Activated CD4-positive, alpha-beta T cell treated with anti-CD3 and anti-CD28 coated beads, Interleukin-2, amount 10 ng/mL, durations not matched to agents 24 days and 14 days (primary cell): Measurements from ENCODE around the gene HECTD2. TPM values are rescaled to one million over a fixed set of nuclear protein-coding genes. Genes with fewer than 3 reads are reported as not detected.
"Not testable (repeated sequence)": the region's sequence is repeated elsewhere in the genome, so short reads cannot be mapped to it uniquely, and the experiment has no call there.

Source experiments
- DNase-seq: peaks from one replicate; pipeline ENCODE4 v3.0.0; 2022
- H3K27ac Mint-ChIP-seq: one replicate; pipeline ENCODE4 v1.8.0; 2022; ENCODE audit warnings: mild to moderate bottlenecking, mixed read lengths
- H3K27me3 Mint-ChIP-seq: one replicate; pipeline ENCODE4 v1.8.0; 2022; ENCODE audit warnings: mixed read lengths
- H3K36me3 Mint-ChIP-seq: one replicate; pipeline ENCODE4 v1.8.0; 2022; ENCODE audit warnings: low read depth, mild to moderate bottlenecking, mixed read lengths
- H3K4me1 Mint-ChIP-seq: one replicate; pipeline ENCODE4 v1.8.0; 2021; ENCODE audit warnings: mixed read lengths
- H3K4me3 Mint-ChIP-seq: one replicate; pipeline ENCODE4 v1.8.0; 2022; ENCODE audit warnings: mild to moderate bottlenecking, moderate library complexity, mixed read lengths
- H3K9me3 Mint-ChIP-seq: one replicate; pipeline ENCODE4 v1.8.0; 2021; ENCODE audit warnings: mixed read lengths
- intact Hi-C: fragments of 100-400 bp; cut with micrococcal nuclease; formaldehyde crosslinking; loops from one replicate; pipeline ENCODE4 v1.15.1; 2023
- total RNA-seq: library from RNA; stranded (reverse); gene quantifications from 2 replicates; pipeline ENCODE4 v1.2.3, GENCODE V29; 2022

Gene HECTD2
- total RNA-seq, 1 donor from 2014 or later: 5.5 TPM

DNA sequence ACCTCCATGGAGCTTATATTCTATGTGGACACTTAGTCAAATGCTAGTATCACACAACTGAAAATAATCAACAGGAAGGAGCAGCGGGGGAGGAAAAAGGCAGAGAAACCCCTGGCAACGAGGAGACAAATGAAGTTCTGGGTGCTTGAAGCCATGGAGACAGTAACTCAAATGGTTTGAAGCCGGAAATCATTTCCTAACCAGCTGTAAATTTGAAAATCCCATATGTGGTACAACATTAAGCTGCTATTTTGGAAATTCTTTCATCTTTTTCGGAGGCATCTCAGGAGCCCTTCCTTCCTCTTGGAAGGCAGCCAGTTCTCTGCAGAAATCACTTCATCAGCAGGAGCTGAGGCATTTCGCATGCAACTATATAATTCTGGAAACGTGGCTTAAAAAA, 131.3 kb downstream of the HECTD2 start:
- H3K4me1 Mint-ChIP-seq: no peaks in the 10 kb centered on the region
- H3K27me3 Mint-ChIP-seq: no peaks in the 10 kb centered on the region
- peaks cover 6% of the 10 kb centered on the region for H3K9me3 Mint-ChIP-seq
- DNase-seq: no peak
- no peak overlapping the region for H3K4me3 Mint-ChIP-seq
- no peaks in the 10 kb centered on the region for H3K36me3 Mint-ChIP-seq
- H3K27ac Mint-ChIP-seq: no peak overlapping the region
- intact Hi-C loops: no loop called here

DNA sequence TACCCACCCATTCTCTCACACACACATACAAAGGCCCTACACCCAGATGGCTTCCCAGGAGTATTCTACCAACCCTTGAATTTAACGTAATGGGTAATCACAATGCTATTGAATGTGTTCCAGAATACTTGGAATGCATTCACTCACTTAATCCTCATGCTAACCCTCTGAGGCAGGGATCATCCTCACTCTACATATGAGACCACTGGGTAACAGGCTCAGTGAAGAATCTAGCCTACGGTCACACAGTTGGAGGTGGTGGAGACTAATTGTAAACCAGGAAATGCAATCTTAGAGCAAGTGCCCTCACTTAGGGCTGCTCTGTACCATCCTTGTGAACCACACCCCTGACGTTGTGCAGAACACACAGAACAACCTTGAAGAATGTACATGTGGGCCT, 135.2 kb downstream of the HECTD2 start:
- Mint-ChIP-seq H3K27me3 (peaks cover 2% of the 10 kb centered on the region), H3K9me3 (no peaks in the 10 kb centered on the region), H3K4me1 (no peaks in the 10 kb centered on the region), H3K27ac (no peak overlapping the region), H3K36me3 (no peaks in the 10 kb centered on the region), H3K4me3 (no peak overlapping the region)
- intact Hi-C loops: no loop called here
- DNase-seq: no peak

DNA sequence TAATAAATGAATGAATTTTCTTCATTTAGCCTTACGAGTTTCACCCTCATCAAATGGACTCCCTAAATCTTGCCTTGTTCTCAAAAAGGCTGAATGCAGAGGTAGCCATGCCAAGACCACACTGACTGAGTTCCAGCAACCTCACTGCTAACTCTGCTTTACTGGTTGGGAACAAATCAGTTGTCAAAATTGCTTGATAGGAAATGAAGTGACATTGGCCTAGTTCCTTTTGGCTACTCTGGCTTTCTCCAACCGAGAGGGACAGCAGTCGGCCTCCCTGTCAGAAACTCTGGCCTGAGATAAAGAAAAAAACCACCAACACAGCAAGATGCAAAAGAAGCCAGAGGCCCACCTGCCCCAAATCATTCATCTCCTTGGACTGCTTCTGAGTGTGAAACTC, 135.7 kb downstream of the HECTD2 start:
- Mint-ChIP-seq H3K4me1 (no peaks in the 10 kb centered on the region), H3K9me3 (no peaks in the 10 kb centered on the region), H3K36me3 (no peaks in the 10 kb centered on the region), H3K27me3 (peaks cover 2% of the 10 kb centered on the region), H3K4me3 (no peak overlapping the region), H3K27ac (no peak overlapping the region)
- DNase-seq: no peak
- intact Hi-C loops: no loop called here

DNA sequence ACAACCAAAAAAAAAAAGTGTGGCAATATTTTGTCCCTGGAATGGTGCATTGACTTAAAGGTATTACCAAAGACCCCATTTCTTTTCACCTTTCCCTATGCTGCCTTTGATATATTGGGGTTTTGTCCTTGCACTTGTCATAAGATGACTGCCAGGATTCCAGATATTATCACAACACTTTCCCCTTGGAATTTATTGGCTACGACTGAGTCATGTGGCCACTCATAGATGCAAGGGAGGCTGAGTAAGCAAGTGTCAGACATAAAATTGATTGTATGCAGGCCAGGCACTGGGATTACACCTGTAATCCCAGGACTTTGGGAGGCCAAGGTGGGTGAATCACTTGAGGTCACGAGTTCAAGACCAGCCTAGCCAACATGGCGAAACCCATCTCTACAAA, 139.1 kb downstream of the HECTD2 start:
- intact Hi-C loops: no loop called here
- Mint-ChIP-seq H3K36me3 (no peaks in the 10 kb centered on the region), H3K4me1 (no peaks in the 10 kb centered on the region), H3K9me3 (no peaks in the 10 kb centered on the region), H3K4me3 (no peak overlapping the region), H3K27me3 (peaks cover 2% of the 10 kb centered on the region), H3K27ac (no peak overlapping the region)
- no peak for DNase-seq

DNA sequence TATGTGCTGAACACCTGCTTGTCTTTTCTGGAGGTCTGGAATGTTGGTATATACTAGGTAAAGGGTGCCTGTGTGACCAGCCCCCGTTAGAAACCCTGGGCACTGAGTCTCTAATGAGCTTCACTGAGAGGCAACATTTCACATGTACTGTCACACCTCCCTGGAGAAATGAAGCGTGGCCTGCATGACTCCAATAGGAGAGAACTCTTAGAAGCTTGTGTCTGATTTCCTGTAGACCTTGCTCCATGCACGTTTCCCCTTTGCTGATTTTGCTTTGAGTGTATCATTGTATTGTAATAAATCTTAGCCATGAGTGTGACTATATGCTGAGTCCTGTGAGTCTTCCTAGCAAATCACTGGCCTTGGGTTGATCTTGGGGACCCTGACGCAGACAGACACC, 139.9 kb downstream of the HECTD2 start:
- no peaks in the 10 kb centered on the region for H3K36me3 Mint-ChIP-seq
- H3K27ac Mint-ChIP-seq: no peak overlapping the region
- H3K27me3 Mint-ChIP-seq: peaks cover 2% of the 10 kb centered on the region
- DNase-seq: no peak
- intact Hi-C loops: no loop called here
- H3K4me3 Mint-ChIP-seq: no peak overlapping the region
- no peaks in the 10 kb centered on the region for H3K4me1 Mint-ChIP-seq
- no peaks in the 10 kb centered on the region for H3K9me3 Mint-ChIP-seq

DNA sequence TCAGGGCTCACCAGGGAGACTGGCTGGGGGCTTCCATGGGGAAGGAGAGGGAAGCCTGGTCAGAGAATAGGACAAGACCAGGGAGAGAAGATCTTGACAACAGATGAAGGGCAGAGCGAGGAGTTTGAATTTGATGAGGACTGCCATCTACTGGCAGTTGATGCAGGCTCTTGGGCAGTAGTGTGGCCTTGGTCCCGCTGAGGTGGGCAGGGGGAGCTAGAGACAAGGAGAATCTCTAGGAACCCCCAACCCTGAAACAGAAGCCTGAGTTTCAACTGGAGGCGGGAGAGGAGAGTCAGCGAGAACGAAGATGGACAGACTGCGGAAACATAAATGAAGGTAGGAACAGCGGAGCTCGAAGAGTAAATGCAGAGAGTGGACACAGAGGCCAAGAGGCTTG, 141.7 kb downstream of the HECTD2 start:
- H3K4me3 Mint-ChIP-seq: no peak overlapping the region
- no peaks in the 10 kb centered on the region for H3K36me3 Mint-ChIP-seq
- H3K9me3 Mint-ChIP-seq: no peaks in the 10 kb centered on the region
- H3K27ac Mint-ChIP-seq: no peak overlapping the region
- intact Hi-C loops: loop anchor here (2.0 kb wide), 1 partner anchor 163 kb away; no protein-coding TSS in a partner anchor
- H3K27me3 Mint-ChIP-seq: peaks cover 2% of the 10 kb centered on the region
- no peak for DNase-seq
- H3K4me1 Mint-ChIP-seq: no peaks in the 10 kb centered on the region

DNA sequence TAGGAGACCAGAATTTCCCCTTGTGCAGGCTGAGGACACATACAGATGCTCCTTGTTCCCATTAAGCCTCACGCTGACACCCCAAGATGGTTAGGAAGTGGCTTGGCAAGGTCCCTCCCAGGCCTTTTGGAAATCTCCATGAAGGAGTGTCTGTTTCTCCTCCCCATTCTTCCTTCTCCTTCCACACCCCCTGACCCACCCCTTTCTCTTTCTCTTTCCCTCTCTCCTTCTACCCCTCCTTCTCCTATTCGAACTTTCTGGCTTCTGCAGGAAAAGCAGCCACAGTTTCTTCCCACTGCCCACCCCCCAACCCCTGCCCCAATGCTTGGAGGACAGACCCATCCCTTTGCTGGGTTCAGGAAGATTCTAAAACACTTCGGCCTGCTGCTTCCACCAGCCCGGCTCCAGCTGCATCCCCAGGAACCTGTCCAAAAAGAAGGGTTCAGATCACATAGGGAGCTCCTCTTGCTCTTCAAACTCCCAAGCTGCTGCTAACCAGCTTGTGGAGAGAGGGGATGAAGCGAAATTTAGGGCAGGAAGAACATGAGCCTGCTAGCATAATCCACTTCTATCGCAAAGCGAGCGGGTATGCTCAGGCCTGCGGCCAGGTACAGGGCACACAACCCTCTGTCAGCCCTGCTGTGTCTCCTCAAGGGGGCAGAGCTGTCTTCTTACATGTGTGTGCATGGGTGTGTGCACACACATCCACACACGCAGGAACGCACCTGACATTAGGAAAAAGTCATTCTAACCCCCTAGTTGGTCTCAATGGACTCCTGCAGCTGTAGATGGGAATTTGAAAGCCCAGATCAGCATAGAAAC, 142.3 kb downstream of the HECTD2 start:
- H3K27ac Mint-ChIP-seq: no peak overlapping the region
- intact Hi-C loops: loop anchor here (2.0 kb wide), 1 partner anchor 164 kb away; no protein-coding TSS in a partner anchor
- H3K36me3 Mint-ChIP-seq: no peaks in the 10 kb centered on the region
- H3K27me3 Mint-ChIP-seq: peaks cover under 1% of the 10 kb centered on the region
- no peak for DNase-seq
- no peak overlapping the region for H3K4me3 Mint-ChIP-seq
- no peaks in the 10 kb centered on the region for H3K9me3 Mint-ChIP-seq
- H3K4me1 Mint-ChIP-seq: no peaks in the 10 kb centered on the region

DNA sequence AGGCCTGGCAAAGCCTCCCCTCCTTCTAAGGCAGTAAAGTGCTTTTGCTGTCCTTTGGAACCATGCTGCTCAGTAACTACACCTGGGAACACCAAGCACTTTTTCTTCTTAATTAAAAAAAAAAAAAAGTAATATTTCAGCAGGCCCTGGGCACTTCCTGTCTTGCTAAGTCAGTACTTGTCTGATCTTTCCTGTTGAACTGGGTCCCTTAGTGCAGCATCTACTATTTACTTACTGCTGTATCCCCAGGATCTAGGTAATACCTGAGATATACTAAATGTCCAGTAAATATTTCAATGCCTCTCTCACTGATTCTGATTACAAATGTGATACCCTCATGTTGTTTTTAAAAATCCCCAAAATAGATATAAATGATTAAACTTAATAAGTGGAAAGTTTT, 145.3 kb downstream of the HECTD2 start:
- intact Hi-C loops: no loop called here
- Mint-ChIP-seq H3K4me3 (no peak overlapping the region), H3K4me1 (no peaks in the 10 kb centered on the region), H3K27me3 (no peaks in the 10 kb centered on the region), H3K36me3 (no peaks in the 10 kb centered on the region), H3K27ac (no peak overlapping the region), H3K9me3 (peaks cover 2% of the 10 kb centered on the region)
- DNase-seq: no peak

DNA sequence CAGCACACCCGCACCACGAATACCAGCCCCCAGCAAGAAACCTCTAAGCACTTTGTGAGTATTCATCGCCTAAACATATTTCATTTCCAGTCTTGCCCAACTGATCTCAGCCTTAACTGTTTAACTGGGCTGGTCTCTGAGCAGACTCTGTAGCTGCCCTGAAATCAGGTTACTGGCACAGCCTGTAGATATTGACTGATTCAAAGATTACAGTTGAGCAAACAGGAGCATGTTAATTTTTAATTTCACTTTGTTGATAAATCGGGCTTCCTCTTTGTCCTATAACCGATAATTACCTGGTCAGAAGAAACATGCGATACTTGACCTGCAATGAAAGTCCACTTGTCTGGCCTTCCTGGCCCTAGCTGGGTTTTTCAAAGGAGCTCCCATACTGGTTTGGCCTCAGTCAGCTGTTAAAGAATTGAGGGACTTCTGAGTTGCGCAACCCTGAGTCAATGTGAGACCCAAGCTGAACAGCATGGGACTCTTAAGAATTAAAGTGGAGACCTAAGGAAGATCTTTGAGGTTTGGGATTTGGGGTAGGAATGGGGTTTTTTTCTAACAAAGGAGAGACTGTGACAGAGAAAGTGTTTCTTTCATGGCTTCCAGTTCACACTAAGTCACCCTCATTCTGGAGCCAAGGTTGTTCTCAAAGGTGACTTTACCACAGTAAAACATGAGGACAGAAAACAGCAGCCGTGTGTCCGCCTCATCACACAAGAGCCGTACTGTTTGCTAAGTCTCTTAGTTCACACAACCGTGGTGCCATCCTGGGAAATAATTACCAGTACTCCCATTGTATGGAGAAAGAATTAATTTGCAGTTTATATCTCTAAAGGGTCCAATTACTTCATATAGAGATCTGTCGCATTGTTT, 146.8 kb downstream of the HECTD2 start:
- no peak overlapping the region for H3K27ac Mint-ChIP-seq
- H3K36me3 Mint-ChIP-seq: no peaks in the 10 kb centered on the region
- H3K9me3 Mint-ChIP-seq: peaks cover 8% of the 10 kb centered on the region
- no peak overlapping the region for H3K4me3 Mint-ChIP-seq
- no peaks in the 10 kb centered on the region for H3K4me1 Mint-ChIP-seq
- H3K27me3 Mint-ChIP-seq: no peaks in the 10 kb centered on the region
- DNase-seq: no peak
- intact Hi-C loops: no loop called here

DNA sequence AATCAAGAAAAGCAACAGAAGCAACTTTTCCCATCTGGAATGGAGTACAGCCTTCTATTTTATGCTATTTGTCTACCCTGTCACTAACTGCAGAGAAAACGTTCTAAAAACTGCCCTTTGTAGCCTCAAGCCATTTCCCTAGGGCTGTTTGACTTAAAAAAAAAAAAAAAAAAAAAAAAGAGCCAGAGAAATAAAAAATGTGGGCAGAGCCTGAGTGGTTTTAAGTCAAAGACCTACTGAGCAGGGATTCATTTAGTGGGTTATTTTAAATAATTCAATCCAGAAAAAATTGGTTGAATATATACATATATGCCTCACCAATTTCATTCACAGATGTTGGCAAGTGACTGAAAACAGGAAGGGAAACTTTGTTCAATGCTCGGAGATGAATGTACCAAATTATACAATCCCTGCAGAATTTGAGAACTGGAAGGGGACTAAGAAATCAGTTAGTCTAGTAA, 147.5 kb downstream of the HECTD2 start:
- Mint-ChIP-seq H3K4me1 (no peaks in the 10 kb centered on the region), H3K4me3 (no peak overlapping the region), H3K27me3 (peaks cover 3% of the 10 kb centered on the region), H3K27ac (no peak overlapping the region), H3K9me3 (peaks cover 15% of the 10 kb centered on the region), H3K36me3 (no peaks in the 10 kb centered on the region)
- no peak for DNase-seq
- intact Hi-C loops: no loop called here

DNA sequence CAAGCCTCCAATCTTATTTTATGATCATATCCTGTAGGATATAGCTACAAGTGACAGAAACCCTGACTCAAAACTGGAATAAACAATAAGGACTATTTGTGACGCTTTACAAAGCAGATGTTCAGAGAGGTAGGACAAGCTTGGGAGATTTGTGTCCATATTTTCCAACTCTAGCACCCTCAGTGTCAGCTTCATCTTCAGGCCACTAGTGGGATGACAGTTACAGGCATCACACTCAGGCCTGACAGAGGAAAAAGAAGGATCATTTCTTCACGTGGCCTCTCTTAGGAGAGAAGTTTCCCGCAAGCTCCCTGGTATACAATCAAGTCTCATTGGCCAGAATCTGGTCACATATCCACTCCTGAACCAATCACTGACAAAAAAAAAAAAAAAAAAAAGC, 148.3 kb downstream of the HECTD2 start:
- Mint-ChIP-seq H3K27ac (no peak overlapping the region), H3K9me3 (peaks cover 15% of the 10 kb centered on the region), H3K4me3 (no peak overlapping the region), H3K27me3 (peaks cover 3% of the 10 kb centered on the region), H3K36me3 (no peaks in the 10 kb centered on the region), H3K4me1 (no peaks in the 10 kb centered on the region)
- intact Hi-C loops: no loop called here
- no peak for DNase-seq

DNA sequence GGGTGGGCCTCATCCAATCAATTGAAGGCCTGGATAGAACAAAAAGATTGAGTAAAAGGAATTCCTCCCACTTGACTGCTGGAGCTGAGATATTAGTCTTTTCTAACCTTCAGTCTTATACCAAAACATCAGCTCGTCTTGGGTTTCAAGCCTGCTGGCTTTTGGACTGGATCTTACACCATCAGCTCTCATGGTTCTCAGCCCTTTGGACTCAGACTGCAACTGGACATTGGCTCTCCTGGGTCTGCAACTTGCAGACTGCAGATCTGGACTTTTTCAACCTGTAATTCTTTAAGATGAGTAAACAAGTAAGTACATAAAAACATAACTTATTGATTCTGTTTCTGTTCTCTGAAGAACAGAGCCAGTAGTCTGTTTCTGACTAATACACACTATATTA, 149.0 kb downstream of the HECTD2 start:
- intact Hi-C loops: no loop called here
- H3K27me3 Mint-ChIP-seq: peaks cover 3% of the 10 kb centered on the region
- H3K36me3 Mint-ChIP-seq: no peaks in the 10 kb centered on the region
- H3K27ac Mint-ChIP-seq: no peak overlapping the region
- H3K4me3 Mint-ChIP-seq: no peak overlapping the region
- H3K9me3 Mint-ChIP-seq: peaks cover 15% of the 10 kb centered on the region
- DNase-seq: no peak
- H3K4me1 Mint-ChIP-seq: no peaks in the 10 kb centered on the region

DNA sequence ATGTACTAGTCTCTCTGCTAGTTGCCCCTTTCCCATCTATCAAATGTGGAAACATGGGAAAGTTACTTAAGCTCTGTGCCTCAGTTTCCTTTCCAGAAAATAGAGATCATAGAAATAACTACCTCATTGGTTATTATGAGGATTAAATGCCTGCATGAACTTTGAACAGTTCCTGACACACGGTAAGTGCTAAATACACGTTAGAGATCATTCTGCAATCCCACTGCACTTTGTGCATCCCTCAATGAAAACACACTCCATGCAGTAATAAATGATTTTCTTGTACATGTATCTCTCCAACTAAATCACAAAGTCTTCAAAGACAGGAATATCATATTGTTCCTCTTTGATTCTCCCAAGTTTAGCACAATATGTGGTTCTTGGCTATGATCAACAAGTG, 149.6 kb downstream of the HECTD2 start:
- DNase-seq: no peak
- H3K27me3 Mint-ChIP-seq: peaks cover 3% of the 10 kb centered on the region
- H3K36me3 Mint-ChIP-seq: no peaks in the 10 kb centered on the region
- H3K4me3 Mint-ChIP-seq: no peak overlapping the region
- peaks cover 15% of the 10 kb centered on the region for H3K9me3 Mint-ChIP-seq
- H3K27ac Mint-ChIP-seq: no peak overlapping the region
- no peaks in the 10 kb centered on the region for H3K4me1 Mint-ChIP-seq
- intact Hi-C loops: no loop called here

DNA sequence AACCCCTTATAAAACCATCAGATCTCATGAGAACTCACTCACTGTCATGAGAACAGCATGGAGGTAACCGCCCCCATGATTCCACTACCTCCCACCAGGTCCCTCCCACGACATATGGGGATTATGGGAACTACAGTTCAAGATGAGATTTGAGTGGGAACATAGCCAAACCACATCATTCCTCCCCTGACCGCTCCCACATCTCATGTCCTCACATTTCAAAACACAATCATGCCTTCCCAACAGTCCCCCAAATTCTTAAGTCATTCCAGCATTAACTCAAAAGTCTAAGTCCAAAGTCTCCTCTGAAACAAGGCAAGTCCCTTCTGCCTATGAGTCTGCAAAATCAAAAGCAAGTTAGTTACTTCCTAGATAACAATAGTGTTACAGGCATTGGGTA, 150.7 kb downstream of the HECTD2 start:
- peaks cover 15% of the 10 kb centered on the region for H3K9me3 Mint-ChIP-seq
- H3K36me3 Mint-ChIP-seq, H3K4me3 Mint-ChIP-seq, DNase-seq, H3K27ac Mint-ChIP-seq, H3K4me1 Mint-ChIP-seq, intact Hi-C loops, H3K27me3 Mint-ChIP-seq: not testable (repeated sequence)
